Astrocyte (in vitro differentiated cells and primary cell): ENCODE results near the gene SH3BP2. TPM values are rescaled to one million over a fixed set of nuclear protein-coding genes. Genes with fewer than 3 reads are reported as not detected.

Experiments used
- DNase-seq: peaks from one replicate; pipeline ENCODE4 v3.0.0-alpha.2; 2010; ENCODE audit warnings: low read depth
- FAIRE-seq: peaks from 2 replicates; lab custom pipeline; 2011; peaks lifted over from hg19 to GRCh38; lab: Jason Lieb, UNC
- H2AFZ ChIP-seq: 2 replicates; pipeline ENCODE4 v1.6.0; 2012; ENCODE audit warnings: low read depth, low read length, inconsistent platforms
- H3K27ac ChIP-seq: 2 replicates; pipeline ENCODE4 v1.5.1; 2011; ENCODE audit warnings: low read depth, low read length, inconsistent platforms
- H3K27me3 ChIP-seq: 2 replicates; pipeline ENCODE4 v1.6.0; 2011; ENCODE audit warnings: low read length, inconsistent platforms; ENCODE audit not compliant: insufficient read depth
- H3K36me3 ChIP-seq: 2 replicates; pipeline ENCODE4 v1.5.1; 2011; ENCODE audit warnings: low read length, inconsistent platforms; ENCODE audit not compliant: insufficient read depth
- H3K4me1 ChIP-seq: 2 replicates; pipeline ENCODE4 v1.5.1; 2011; ENCODE audit warnings: low read length, inconsistent platforms; ENCODE audit not compliant: insufficient read depth
- H3K4me2 ChIP-seq: 2 replicates; pipeline ENCODE4 v1.6.0; 2012; ENCODE audit warnings: low read length, inconsistent platforms
- H3K4me3 ChIP-seq: 2 replicates; pipeline ENCODE4 v1.5.1; 2011; ENCODE audit warnings: low read depth, mild to moderate bottlenecking, low read length, inconsistent platforms; ENCODE audit not compliant: insufficient read depth
- H3K79me2 ChIP-seq: 2 replicates; pipeline ENCODE4 v1.6.0; 2012; ENCODE audit warnings: mild to moderate bottlenecking, low read length, inconsistent platforms; ENCODE audit not compliant: insufficient read depth
- H3K9ac ChIP-seq: 2 replicates; pipeline ENCODE4 v1.6.0; 2012; ENCODE audit warnings: mild to moderate bottlenecking, low read length, inconsistent platforms
- H3K9me3 ChIP-seq: 2 replicates; pipeline ENCODE4 v1.5.1; 2012; ENCODE audit warnings: low read depth, mild to moderate bottlenecking, low read length, inconsistent platforms; ENCODE audit not compliant: insufficient read depth
- H4K20me1 ChIP-seq: 2 replicates; pipeline ENCODE4 v1.6.0; 2012; ENCODE audit warnings: low read length, inconsistent platforms; ENCODE audit not compliant: insufficient read depth
- H3K27ac Mint-ChIP-seq: one replicate; pipeline ENCODE4 v1.8.0; 2021; ENCODE audit warnings: mild to moderate bottlenecking, mixed read lengths; ENCODE audit not compliant: unreplicated experiment
- H3K27me3 Mint-ChIP-seq: one replicate; pipeline ENCODE4 v1.8.0; 2021; ENCODE audit warnings: low read depth, mixed read lengths; ENCODE audit not compliant: unreplicated experiment
- H3K36me3 Mint-ChIP-seq: one replicate; pipeline ENCODE4 v1.8.0; 2021; ENCODE audit warnings: low read depth, mixed read lengths; ENCODE audit not compliant: unreplicated experiment
- H3K4me1 Mint-ChIP-seq: one replicate; pipeline ENCODE4 v1.8.0; 2021; ENCODE audit warnings: low read depth, mixed read lengths; ENCODE audit not compliant: unreplicated experiment
- H3K4me3 Mint-ChIP-seq: one replicate; pipeline ENCODE4 v1.8.0; 2021; ENCODE audit warnings: mild to moderate bottlenecking, moderate library complexity, mixed read lengths; ENCODE audit not compliant: unreplicated experiment
- H3K9me3 Mint-ChIP-seq: one replicate; pipeline ENCODE4 v1.8.0; 2021; ENCODE audit warnings: mild to moderate bottlenecking, mixed read lengths; ENCODE audit not compliant: unreplicated experiment
- CTCF ChIP-seq: IDR thresholded peaks from 2 replicates; pipeline ENCODE4 v1.5.1; 2011; ENCODE audit warnings: low read depth, mild to moderate bottlenecking, inconsistent platforms, low read length, moderate library complexity; ENCODE audit not compliant: insufficient read depth
- EZH2 ChIP-seq: IDR thresholded peaks from 2 replicates; pipeline ENCODE4 v1.6.1; 2012; ENCODE audit warnings: mild to moderate bottlenecking, low read length, inconsistent platforms; ENCODE audit not compliant: insufficient read depth
- total RNA-seq: library from RNA; stranded (reverse); gene quantifications from 2 replicates; pipeline ENCODE4 v1.2.1, GENCODE V29; 2021

Gene SH3BP2
- total RNA-seq, 1 donor from 2014 or later = 33.7 TPM

- no peak overlapping the region for H3K9ac ChIP-seq
- H3K27ac ChIP-seq = no peak overlapping the region
- peaks cover 4% of the 10 kb centered on the region for H4K20me1 ChIP-seq
- H3K27ac Mint-ChIP-seq = no peak overlapping the region
- H3K4me3 ChIP-seq = no peak overlapping the region
- H3K36me3 ChIP-seq = peaks cover 6% of the 10 kb centered on the region
- H3K79me2 ChIP-seq = no peaks in the 10 kb centered on the region
- no peaks in the 10 kb centered on the region for H3K4me1 Mint-ChIP-seq
- TF ChIP-seq EZH2 = no peak
- no peak for TF ChIP-seq CTCF
- no peaks in the 10 kb centered on the region for H3K9me3 ChIP-seq
- H3K4me1 ChIP-seq = peaks cover 13% of the 10 kb centered on the region
- no peak for DNase-seq
- no peaks in the 10 kb centered on the region for H3K27me3 ChIP-seq
- no peaks in the 10 kb centered on the region for H3K9me3 Mint-ChIP-seq
- H3K27me3 Mint-ChIP-seq = no peaks in the 10 kb centered on the region
- no peak for FAIRE-seq
- H3K4me3 Mint-ChIP-seq = no peak overlapping the region
- H3K4me2 ChIP-seq = no peak overlapping the region
- peaks cover 3% of the 10 kb centered on the region for H3K36me3 Mint-ChIP-seq
- no peak overlapping the region for H2AFZ ChIP-seq
Observed at GRCh38 chr4:2834001-2834921, 41.4 kb downstream of the SH3BP2 start.

- no peaks in the 10 kb centered on the region for H3K27me3 Mint-ChIP-seq
- Histone ChIP-seq H3K4me2 (no peak overlapping the region), H3K9ac (no peak overlapping the region), H2AFZ (no peak overlapping the region), H3K27me3 (no peaks in the 10 kb centered on the region), H3K9me3 (no peaks in the 10 kb centered on the region), H3K79me2 (no peaks in the 10 kb centered on the region), H3K4me3 (no peak overlapping the region), H4K20me1 (no peaks in the 10 kb centered on the region), H3K27ac (no peak overlapping the region), H3K36me3 (peaks cover 6% of the 10 kb centered on the region), H3K4me1 (peaks cover 7% of the 10 kb centered on the region)
- no peaks in the 10 kb centered on the region for H3K9me3 Mint-ChIP-seq
- H3K36me3 Mint-ChIP-seq = peaks cover 4% of the 10 kb centered on the region
- FAIRE-seq (no peak), DNase-seq (no peak)
- H3K27ac Mint-ChIP-seq = no peak overlapping the region
- no peaks in the 10 kb centered on the region for H3K4me1 Mint-ChIP-seq
- TF ChIP-seq EZH2 (no peak), CTCF (no peak)
- no peak overlapping the region for H3K4me3 Mint-ChIP-seq
Observed at GRCh38 chr4:2835978-2836377, 43.1 kb downstream of the SH3BP2 start.

GRCh38 chr4:2836391-2836859 is 43.5 kb downstream of the SH3BP2 start:
- Histone ChIP-seq H3K4me1 (peaks cover 7% of the 10 kb centered on the region), H3K79me2 (no peaks in the 10 kb centered on the region), H4K20me1 (no peaks in the 10 kb centered on the region), H3K27ac (no peak overlapping the region), H3K4me3 (no peak overlapping the region), H3K9me3 (no peaks in the 10 kb centered on the region), H3K36me3 (peaks cover 6% of the 10 kb centered on the region), H3K9ac (no peak overlapping the region), H3K4me2 (no peak overlapping the region), H2AFZ (no peak overlapping the region), H3K27me3 (no peaks in the 10 kb centered on the region)
- Mint-ChIP-seq H3K36me3 (peaks cover 6% of the 10 kb centered on the region), H3K4me1 (no peaks in the 10 kb centered on the region), H3K4me3 (no peak overlapping the region), H3K9me3 (no peaks in the 10 kb centered on the region), H3K27ac (no peak overlapping the region), H3K27me3 (no peaks in the 10 kb centered on the region)
- TF ChIP-seq CTCF = no peak
- no peak for TF ChIP-seq EZH2
- DNase-seq = no peak
- FAIRE-seq = no peak
